Mucosa of descending colon (tissue), 3 donors: Measurements from ENCODE around the gene ZDHHC7. TPM values are rescaled to one million over a fixed set of nuclear protein-coding genes. Genes with fewer than 3 reads are reported as not detected.

Source experiments
- ATAC-seq: fragments of 200-7000 bp; cut with Tn5 transposase; one replicate; pipeline ENCODE4 v1.9.1; 2020; ENCODE audit warnings: mild to moderate bottlenecking, moderate library complexity
- DNase-seq, 3 donors: peaks; one replicate each; pipeline ENCODE4 v3.0.0-alpha.2; 2020
- H3K36me3 ChIP-seq: fragments of 200-600 bp; one replicate; pipeline ENCODE4 v1.8.0; 2021; ENCODE audit warnings: low read depth, mild to moderate bottlenecking
- H3K4me1 ChIP-seq: fragments of 200-600 bp; one replicate; pipeline ENCODE4 v1.8.0; 2021; ENCODE audit warnings: low read depth, mild to moderate bottlenecking
- H3K4me3 ChIP-seq: fragments of 200-600 bp; one replicate; pipeline ENCODE4 v1.8.0; 2021; ENCODE audit warnings: mild to moderate bottlenecking
- H3K9me3 ChIP-seq: fragments of 200-600 bp; one replicate; pipeline ENCODE4 v1.8.0; 2021; ENCODE audit warnings: mild to moderate bottlenecking
- CTCF ChIP-seq: fragments of 200-600 bp; IDR thresholded peaks from one replicate; pipeline ENCODE4 v1.8.0; 2022; ENCODE audit warnings: antibody characterized with exemption, mild to moderate bottlenecking
- intact Hi-C, 2 donors: fragments of 100-400 bp; cut with DNase I in 1 of 2; cut with micrococcal nuclease in 1 of 2; formaldehyde crosslinking; loops; one replicate each; pipeline versions ENCODE4 v1.11.0 to v1.11.1; 2022; cut with DNase I, micrococcal nuclease
- total RNA-seq, 3 donors: library from RNA; stranded (reverse); fragmentation: NEBNext Ultra II Directional in 2 of 3; extraction: Animal tissue kit (Norgen Biotek cat#: 25700) in 2 of 3; gene quantifications; one replicate each; pipeline versions ENCODE4 v1.2.1 to v1.2.4, GENCODE V29; 2021 to 2023
- donor health status: DM: no; HTN: no; CAD: no; lungs with moderate emphysema.
- donor health status: DM: no; HTN: no; CAD: no.
- donor health status: DM: no; HTN: yes; CAD: no.

The ZDHHC7 gene
- total RNA-seq, 3 donors from 2014 or later = 69.8 to 96.1 (median 78.7) TPM

GRCh38 chr16:85040685-85041084 is 29.4 kb upstream of the ZDHHC7 start:
- no peaks in the 10 kb centered on the region for H3K36me3 ChIP-seq
- intact Hi-C loops = no loop called here
- no peaks in the 10 kb centered on the region for H3K9me3 ChIP-seq
- no peak overlapping the region for H3K4me3 ChIP-seq
- TF ChIP-seq CTCF = no peak
- no peaks in the 10 kb centered on the region for H3K4me1 ChIP-seq
- no peak for ATAC-seq
- no peak for DNase-seq

GRCh38 chr16:85037721-85038120 is 26.4 kb upstream of the ZDHHC7 start:
- DNase-seq (no peak), ATAC-seq (no peak)
- intact Hi-C loops = no loop called here
- H3K9me3 ChIP-seq = no peaks in the 10 kb centered on the region
- TF ChIP-seq CTCF = no peak
- no peak overlapping the region for H3K4me3 ChIP-seq
- no peaks in the 10 kb centered on the region for H3K4me1 ChIP-seq
- H3K36me3 ChIP-seq = no peaks in the 10 kb centered on the region

GRCh38 chr16:85037050-85037410 is 25.7 kb upstream of the ZDHHC7 start:
- no peaks in the 10 kb centered on the region for H3K9me3 ChIP-seq
- DNase-seq = no peak
- no peak for TF ChIP-seq CTCF
- intact Hi-C loops = no loop called here
- no peak overlapping the region for H3K4me3 ChIP-seq
- no peaks in the 10 kb centered on the region for H3K4me1 ChIP-seq
- peak; percentile 44 for ATAC-seq
- no peaks in the 10 kb centered on the region for H3K36me3 ChIP-seq

- no peaks in the 10 kb centered on the region for H3K9me3 ChIP-seq
- H3K36me3 ChIP-seq = no peaks in the 10 kb centered on the region
- no peak for TF ChIP-seq CTCF
- H3K4me1 ChIP-seq = peaks cover under 1% of the 10 kb centered on the region
- DNase-seq (no peak), ATAC-seq (no peak)
- no peak overlapping the region for H3K4me3 ChIP-seq
- intact Hi-C loops = no loop called here
These were observed 25.1 kb upstream of the ZDHHC7 start for GRCh38 chr16:85036236-85037049.

- no peak for TF ChIP-seq CTCF
- Histone ChIP-seq H3K4me1 (peaks cover 13% of the 10 kb centered on the region), H3K4me3 (no peak overlapping the region), H3K36me3 (no peaks in the 10 kb centered on the region), H3K9me3 (no peaks in the 10 kb centered on the region)
- intact Hi-C loops = no loop called here
- peak; percentile 17 for ATAC-seq
- DNase-seq = no peak
These were observed 23.5 kb upstream of the ZDHHC7 start for GRCh38 chr16:85034591-85035433.
